HepG2 (cell line): ENCODE data around the gene GEMIN8.

Source experiments
- JUND ChIP-seq: sonication (generic); formaldehyde crosslinking; IDR thresholded peaks from 2 replicates; pipeline ENCODE4 v1.8.0; 2022; ENCODE audit warnings: mild to moderate bottlenecking, missing genetic modification reagents
- NR3C1 ChIP-seq: sonication (generic); formaldehyde crosslinking; IDR thresholded peaks from 2 replicates; pipeline ENCODE4 v1.4.0; 2020; ENCODE audit warnings: missing genetic modification reagents
- POLR2A ChIP-seq, 2 experiments: IDR thresholded peaks; 2 replicates each; pipeline ENCODE4 v1.6.1; 2011; ENCODE audit warnings: low read depth in 2 of 2, low read length in 2 of 2, mild to moderate bottlenecking in 1 of 2, moderate library complexity in 1 of 2; ENCODE audit not compliant: insufficient read depth in 1 of 2
- TCF7 ChIP-seq: sonication (generic); IDR thresholded peaks from 2 replicates; pipeline ENCODE4 v1.6.1; 2016; ENCODE audit warnings: antibody characterized with exemption, low read depth
- ZC3H13 ChIP-seq: sonication (generic); formaldehyde crosslinking; IDR thresholded peaks from 2 replicates; pipeline ENCODE4 v1.8.1; 2023; ENCODE audit warnings: mild to moderate bottlenecking, missing genetic modification reagents, moderate library complexity
- ZFP62 ChIP-seq: sonication (generic); formaldehyde crosslinking; IDR thresholded peaks from 2 replicates; pipeline ENCODE4 v1.4.0; 2020; ENCODE audit warnings: missing genetic modification reagents
- ZNF768 ChIP-seq: sonication (generic); formaldehyde crosslinking; IDR thresholded peaks from 2 replicates; pipeline ENCODE4 v1.4.0; 2020; ENCODE audit warnings: missing genetic modification reagents

- TF ChIP-seq ZFP62 (no peak), JUND (CRISPR knock-in tag) (no peak), TCF7 (no peak), POLR2A (IDR thresholded peaks at IDR 0.05; ENCODE audit: insufficient read depth in 1 of 2, low read depth in 2 of 2, low read length in 2 of 2) (no peak), NR3C1 (CRISPR knock-in tag) (no peak), ZNF768 (CRISPR knock-in tag) (no peak), ZC3H13 (CRISPR knock-in tag) (no peak)
These were observed 33.0 kb downstream of the GEMIN8 start for GRCh38 chrX:13996650-13997049.
